Measurements from ENCODE around the gene FASTKD2.
"Not testable (repeated sequence)": the region's sequence is repeated elsewhere in the genome, so short reads cannot be mapped to it uniquely, and the experiment has no call there.

The FASTKD2 gene

DNA sequence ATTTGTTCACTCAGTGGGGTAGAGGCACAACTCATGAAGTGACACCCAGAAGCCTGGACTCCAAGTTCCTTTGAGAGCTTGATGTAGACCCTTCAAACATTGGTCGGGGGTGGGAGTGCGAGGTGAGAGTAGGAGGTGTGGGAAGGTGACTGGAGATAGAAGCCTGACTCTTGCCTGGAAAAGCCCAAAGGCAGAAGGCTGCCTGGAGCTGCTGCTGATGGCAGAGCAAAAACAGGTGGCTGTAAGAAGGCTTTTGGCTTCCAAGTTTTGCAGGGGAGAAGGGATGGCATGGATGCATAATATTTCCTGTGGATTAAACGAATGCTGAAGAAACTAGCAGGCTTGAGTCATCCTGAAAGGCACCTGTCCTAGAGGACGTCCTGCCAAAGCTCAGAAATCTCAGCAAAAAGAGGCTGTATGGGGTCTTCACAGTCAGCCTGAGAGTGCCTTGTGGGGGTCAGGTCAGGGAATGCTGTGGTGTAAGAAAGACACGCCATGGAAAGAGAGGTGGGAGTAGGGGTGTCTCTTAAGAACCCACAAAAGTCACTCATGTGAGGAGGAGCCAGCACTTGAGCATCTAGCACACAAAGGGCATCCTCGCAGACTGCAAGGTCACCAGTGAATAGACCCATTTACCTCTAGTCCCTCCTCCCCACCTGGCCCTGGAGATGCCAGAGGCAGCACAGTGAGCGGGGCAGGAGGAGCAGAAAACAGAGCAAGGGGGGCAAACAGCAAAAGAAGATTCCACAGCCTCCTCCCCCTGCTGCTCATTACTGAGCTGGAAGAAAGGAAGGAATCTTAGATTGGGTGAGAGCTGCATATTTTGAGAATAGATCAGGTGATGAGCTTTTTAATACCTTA, 37.5 kb downstream of the FASTKD2 start:
- no peak overlapping the region for H3K4me3 ChIP-seq (ENCODE audit: low read length)
- TF ChIP-seq ZNF274 (IDR thresholded peaks at IDR 0.05; ENCODE audit: low read depth, low read length) = no peak

DNA sequence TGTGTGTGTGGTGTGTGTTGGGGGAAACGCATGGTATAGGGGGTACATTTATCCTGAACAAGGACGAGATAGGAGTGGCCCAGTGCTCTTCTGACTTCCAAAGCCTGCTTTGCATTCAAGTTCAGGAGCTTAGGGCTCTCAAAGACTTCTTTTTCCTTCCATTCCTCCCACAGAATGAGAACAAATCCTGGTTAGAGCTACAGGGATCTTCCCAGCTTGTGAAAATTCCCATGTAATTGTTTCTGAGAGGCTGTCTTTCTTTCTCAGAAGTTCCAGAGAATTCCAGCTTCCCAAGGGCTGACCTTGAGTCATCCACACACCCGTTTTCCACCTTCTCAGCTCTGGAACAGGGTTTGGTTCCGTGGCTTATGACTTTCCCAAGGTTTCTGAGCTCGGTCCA, 38.9 kb downstream of the FASTKD2 start:
- no peak for TF ChIP-seq ZNF274 (IDR thresholded peaks at IDR 0.05; ENCODE audit: low read depth, low read length)
- no peak overlapping the region for H3K4me3 ChIP-seq (ENCODE audit: low read length)

DNA sequence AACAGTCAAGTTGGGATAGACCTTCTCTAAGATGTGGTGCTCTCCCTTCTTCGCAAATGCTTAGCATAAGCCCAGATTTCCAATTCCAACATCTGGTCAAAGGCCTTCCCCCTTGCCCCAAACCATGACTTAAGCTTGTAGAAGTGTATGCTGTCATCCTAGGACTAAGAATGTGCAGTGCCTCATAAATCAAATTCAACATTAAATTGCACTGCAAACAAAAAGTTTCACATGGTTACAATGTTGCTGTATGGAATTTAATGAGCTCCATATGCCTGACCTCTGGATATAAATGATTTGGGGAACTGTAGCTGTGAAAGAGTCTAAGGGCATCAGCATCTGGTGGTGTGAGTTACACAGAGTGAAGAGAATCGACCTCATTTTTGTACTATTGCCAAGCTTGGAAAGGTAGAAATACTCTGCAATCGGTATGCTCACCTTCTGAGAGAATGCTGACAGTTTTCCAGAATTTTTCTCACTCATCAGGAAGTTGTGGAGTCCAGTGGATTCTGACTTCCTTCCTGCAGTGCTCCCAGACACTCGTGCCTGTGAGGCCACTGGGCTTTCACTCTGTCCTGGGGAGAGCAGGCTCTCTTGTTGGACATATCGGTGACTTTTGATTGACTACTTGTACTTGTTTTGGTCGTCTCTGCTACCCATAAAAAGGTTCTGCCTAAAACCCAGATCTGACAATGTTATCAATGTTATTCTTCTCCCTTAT, 40.6 kb downstream of the FASTKD2 start:
- TF ChIP-seq ZNF274 (IDR thresholded peaks at IDR 0.05; ENCODE audit: low read depth, low read length) = no peak
- H3K4me3 ChIP-seq (ENCODE audit: low read length) = no peak overlapping the region

DNA sequence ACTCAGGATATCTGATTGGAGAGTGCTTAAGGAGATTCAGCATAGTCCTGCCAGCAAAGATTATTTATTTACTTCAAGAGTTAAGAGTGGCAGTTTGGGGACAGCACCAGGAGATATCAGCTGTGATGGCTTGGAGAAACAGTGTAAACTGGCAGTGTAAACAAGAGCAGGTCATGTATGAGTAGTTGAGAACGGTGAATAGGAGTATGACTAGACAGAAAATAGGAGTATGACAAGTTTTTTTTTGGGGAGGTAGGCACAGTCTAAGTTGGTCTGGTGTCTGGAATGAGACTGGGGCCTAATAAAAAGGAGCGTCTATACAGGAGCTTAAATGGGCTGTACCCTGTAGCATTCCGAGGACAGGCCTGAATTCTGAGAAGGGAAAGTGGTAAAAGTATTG, 42.2 kb downstream of the FASTKD2 start:
- H3K4me3 ChIP-seq (ENCODE audit: low read length) = not testable (repeated sequence)

DNA sequence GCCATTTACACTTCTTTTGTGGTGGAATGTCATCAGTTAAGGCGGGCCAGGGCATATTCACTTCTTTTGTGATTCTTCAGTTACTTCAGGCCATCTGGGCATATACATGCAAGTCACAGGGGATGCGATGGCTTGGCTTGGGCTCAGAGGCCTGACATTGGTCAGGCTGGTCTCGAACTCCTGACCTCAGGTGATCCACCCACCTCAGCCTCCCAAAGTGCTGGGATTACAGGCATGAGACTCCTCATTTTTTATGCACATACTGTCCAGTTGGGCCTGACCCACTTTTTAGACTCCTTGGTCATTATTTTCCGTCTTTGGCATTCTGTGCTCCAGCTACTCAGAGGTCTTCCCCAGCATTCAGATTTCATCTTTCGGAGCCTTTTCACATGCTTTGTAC, 47.1 kb downstream of the FASTKD2 start:
- not testable (repeated sequence) for H3K4me3 ChIP-seq (ENCODE audit: low read length)

DNA sequence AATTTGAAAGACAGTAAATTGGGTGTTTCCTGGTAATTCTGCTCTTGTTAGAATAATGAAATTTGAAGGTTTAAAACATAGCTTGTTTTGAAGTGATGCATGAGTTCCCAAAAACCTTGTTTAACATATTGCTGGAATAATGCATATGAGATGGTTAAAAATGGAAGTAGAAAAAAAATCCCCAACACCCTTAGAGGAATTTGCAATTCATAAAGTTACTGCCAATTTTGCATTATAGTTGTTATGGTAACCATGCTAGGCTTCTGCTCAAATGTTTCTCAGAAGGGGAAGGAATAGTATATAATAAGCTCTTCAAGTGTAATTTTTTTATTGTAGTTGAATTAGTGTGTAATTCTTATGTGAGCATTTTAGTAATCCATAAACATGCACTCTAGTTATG, 49.1 kb downstream of the FASTKD2 start:
- no peak overlapping the region for H3K4me3 ChIP-seq (ENCODE audit: low read length)
- no peak for TF ChIP-seq ZNF274 (IDR thresholded peaks at IDR 0.05; ENCODE audit: low read depth, low read length)

DNA sequence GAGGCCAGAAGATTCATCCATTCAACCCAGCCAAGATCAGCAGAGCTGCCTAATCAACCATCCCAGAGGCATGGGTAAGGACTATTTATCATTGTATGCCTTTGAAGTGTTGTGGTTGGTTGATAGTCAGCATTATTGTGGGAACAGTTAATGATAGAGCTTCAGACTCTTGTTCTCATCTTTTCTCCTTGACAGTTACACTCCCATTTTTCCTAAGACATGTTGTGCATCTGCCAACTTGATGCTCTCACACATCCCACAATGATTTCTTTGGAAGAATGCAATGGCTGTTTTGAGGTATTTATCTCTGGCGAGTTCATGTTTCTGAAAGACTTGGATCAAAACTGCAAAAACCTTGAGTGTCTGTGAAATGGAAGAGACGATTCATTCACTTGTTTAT, 55.4 kb downstream of the FASTKD2 start:
- TF ChIP-seq ZNF274 (IDR thresholded peaks at IDR 0.05; ENCODE audit: low read depth, low read length) = no peak
- no peak overlapping the region for H3K4me3 ChIP-seq (ENCODE audit: low read length)

DNA sequence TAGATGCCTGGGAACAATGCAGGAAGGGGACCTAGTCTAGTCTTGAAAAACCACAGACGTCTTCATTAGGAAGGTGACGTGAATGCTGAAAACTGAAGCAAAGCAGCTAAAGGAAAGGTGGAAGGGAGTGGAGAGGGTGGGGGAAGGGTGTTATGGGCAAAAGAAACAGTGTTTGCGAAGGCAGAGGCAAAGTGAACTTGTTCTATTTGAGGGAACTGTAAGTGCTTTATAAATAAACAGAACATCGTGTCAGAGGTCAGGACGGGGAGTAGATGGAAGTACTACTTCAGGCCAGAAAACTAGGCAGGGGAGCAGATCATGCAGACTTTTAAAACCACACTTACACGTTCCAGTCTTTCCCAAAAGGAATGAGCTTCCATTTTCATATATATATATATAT, 57.8 kb downstream of the FASTKD2 start:
- TF ChIP-seq ZNF274 (IDR thresholded peaks at IDR 0.05; ENCODE audit: low read depth, low read length) = no peak
- H3K4me3 ChIP-seq (ENCODE audit: low read length) = no peak overlapping the region

DNA sequence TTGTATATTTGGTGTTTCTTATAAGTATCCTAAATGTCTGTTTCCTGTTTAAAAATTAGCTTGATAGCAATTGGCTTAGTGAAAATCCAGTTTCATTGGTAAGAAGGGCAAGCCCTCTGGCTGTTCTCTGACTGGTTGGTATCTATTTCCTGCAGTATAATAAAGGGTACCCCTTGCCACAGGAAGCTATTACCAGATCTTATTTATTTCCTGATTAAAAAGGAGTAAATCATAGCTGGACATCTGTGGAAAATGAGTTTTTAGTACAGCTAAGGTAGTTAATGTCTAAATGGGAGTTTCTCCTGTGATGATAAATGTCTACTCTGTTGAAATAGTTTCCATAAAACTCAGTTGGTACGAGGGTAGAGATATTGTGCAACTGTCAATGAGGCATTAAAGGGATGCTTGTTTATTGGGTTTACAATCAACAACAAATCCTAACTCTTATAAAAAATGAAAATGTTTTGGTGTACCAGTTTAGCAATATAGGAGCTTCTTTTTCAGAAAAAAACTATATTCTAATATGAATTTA, 58.7 kb downstream of the FASTKD2 start:
- no peak for TF ChIP-seq ZNF274 (IDR thresholded peaks at IDR 0.05; ENCODE audit: low read depth, low read length)
- no peak overlapping the region for H3K4me3 ChIP-seq (ENCODE audit: low read length)

DNA sequence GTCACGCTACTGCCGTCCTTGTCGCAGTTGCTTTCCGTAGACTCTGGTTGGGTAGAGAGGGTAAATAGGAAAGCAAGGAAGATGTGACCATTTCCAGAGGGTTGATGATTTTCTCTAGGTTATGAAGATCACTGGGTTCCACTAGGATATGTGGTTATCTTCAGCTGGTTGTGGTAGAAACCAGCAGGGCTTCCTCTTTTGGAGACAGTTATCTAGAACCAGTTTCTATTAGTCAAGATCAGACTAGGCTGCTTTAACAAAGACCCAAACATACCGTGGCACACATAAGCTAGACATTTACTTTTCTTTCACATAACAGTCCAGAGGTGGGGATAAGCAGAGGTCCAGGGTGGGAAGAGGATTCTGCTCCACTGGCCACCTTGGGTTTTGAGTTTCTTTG, 59.6 kb downstream of the FASTKD2 start:
- no peak overlapping the region for H3K4me3 ChIP-seq (ENCODE audit: low read length)
- TF ChIP-seq ZNF274 (IDR thresholded peaks at IDR 0.05; ENCODE audit: low read depth, low read length) = no peak

DNA sequence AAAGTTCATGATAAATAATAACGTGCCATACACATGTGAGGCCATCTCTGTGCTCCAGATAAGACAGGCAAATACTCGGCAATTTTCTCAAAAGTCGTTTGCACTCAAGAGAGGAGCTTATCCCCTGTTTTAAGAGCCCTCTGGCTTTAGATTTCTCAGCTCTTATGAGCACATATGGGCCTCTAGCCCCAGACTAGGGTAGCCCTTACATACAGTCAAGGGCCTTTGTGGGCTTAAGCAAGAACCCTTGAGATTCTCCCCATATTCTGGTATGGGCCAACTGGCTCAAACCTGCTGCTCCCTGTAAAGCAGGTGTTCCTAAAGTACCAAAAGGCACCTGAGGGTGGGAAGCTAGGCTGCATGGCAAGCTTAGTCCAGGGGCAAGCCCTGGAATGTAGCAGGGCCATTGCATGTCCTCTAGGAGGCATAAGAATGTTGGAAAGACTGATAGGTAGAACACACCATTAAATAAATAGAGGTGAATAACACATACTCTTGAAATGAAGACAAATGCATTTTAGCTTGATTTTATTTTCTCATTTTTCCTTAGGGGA, 66.1 kb downstream of the FASTKD2 start:
- TF ChIP-seq ZNF274 (IDR thresholded peaks at IDR 0.05; ENCODE audit: low read depth, low read length) = no peak
- no peak overlapping the region for H3K4me3 ChIP-seq (ENCODE audit: low read length)

DNA sequence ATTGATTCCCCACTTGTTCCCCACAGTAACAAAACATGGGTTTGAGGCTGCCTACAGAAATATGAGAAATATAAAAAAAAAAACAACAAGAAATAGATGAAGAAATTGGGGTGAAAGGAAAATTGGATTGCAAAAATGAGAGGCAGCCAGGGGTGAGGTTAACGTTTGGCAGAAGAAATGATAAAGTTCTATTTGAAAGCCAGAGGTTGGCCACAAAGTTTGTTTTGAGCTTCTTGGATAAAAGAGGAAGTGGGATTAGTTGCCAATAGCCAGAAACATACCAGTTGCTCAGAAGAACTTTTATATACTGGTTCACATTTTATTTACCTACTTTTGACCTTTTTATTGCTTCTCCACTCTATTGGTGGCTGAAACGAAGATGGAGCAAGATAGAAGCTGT, 67.5 kb downstream of the FASTKD2 start:
- no peak for TF ChIP-seq ZNF274 (IDR thresholded peaks at IDR 0.05; ENCODE audit: low read depth, low read length)
- H3K4me3 ChIP-seq (ENCODE audit: low read length) = no peak overlapping the region

DNA sequence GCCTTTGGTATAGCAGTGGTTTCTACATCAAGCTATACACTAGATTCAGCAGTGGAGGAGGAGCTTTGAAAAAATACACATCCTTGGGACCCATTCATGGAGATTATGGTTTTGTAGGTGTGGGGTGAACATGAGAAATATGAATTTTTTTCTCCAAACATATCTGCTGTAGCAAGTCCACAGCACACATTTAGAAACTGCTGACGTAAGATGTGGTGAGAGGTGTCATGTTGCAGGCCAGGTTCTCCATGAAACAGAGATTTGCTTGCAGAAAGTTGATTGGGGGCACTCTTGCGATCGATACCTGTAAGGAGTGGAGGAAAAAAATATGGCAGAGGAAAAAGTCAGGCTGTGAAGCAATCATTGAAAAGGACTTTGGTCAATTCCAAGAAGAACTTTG, 67.9 kb downstream of the FASTKD2 start:
- TF ChIP-seq ZNF274 (IDR thresholded peaks at IDR 0.05; ENCODE audit: low read depth, low read length) = no peak
- no peak overlapping the region for H3K4me3 ChIP-seq (ENCODE audit: low read length)

DNA sequence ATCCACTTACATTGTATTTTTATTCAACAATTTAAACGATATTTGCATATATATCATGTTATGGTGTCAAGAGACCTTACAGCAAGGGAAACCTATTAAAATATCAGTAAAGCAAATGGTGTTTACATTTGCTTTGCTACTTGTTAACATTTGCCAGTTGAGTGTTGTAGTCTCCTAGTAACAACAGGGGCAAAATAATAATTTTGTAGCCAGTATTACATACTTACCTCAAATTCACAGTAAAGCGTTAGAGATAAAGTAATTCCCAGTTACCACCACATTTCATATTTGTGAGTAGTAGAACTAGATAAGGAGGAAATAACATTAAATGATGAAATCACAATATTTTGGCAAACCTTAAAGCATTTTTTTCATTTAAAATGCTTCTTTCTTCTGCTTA, 71.3 kb downstream of the FASTKD2 start:
- TF ChIP-seq ZNF274 (IDR thresholded peaks at IDR 0.05; ENCODE audit: low read depth, low read length) = no peak
- H3K4me3 ChIP-seq (ENCODE audit: low read length) = no peak overlapping the region

DNA sequence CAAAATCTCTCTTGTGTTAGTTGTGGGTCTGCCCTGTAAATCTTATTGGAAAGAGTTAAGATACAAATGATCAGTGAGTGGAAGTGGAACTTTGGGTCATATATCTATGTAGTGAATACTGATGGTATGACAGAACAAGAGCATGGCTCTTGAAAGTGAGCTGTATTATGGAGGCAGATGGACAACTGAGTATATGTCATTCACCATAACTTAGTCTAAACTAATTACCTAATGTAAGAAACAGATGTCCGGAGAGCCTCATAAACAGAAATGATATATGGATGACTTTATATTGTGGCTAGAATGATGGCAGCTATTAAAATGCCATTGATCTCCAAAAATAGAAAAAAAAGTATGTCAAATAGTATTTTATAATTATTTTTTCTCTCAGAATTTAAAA, 72.4 kb downstream of the FASTKD2 start:
- no peak overlapping the region for H3K4me3 ChIP-seq (ENCODE audit: low read length)
- no peak for TF ChIP-seq ZNF274 (IDR thresholded peaks at IDR 0.05; ENCODE audit: low read depth, low read length)
